HG02870 (cell line): ENCODE data around the gene CNGB1.
"Not testable (repeated sequence)": the region's sequence is repeated elsewhere in the genome, so short reads cannot be mapped to it uniquely, and the experiment has no call there.

Experiments used
- ATAC-seq: cut with Tn5 transposase; IDR thresholded peaks from one replicate; pipeline ENCODE4 v1.9.1; 2021; ENCODE audit warnings: mild to moderate bottlenecking, moderate library complexity; ENCODE audit not compliant: unreplicated experiment

Gene CNGB1

GRCh38 chr16:57868913-57869520 is 101.9 kb downstream of the CNGB1 start:
- no peak for ATAC-seq

- ATAC-seq, result no peak
These were observed 103.8 kb downstream of the CNGB1 start for GRCh38 chr16:57867000-57867561.

GRCh38 chr16:57866529-57866918 is 104.4 kb downstream of the CNGB1 start:
- no peak for ATAC-seq

GRCh38 chr16:57865746-57866528 is 105.0 kb downstream of the CNGB1 start:
- ATAC-seq, result no peak

- no peak for ATAC-seq
These were observed 107.3 kb downstream of the CNGB1 start for GRCh38 chr16:57863434-57864160.

GRCh38 chr16:57862698-57863433 is 108.1 kb downstream of the CNGB1 start:
- ATAC-seq, result no peak

- no peak for ATAC-seq
These were observed 111.6 kb downstream of the CNGB1 start for GRCh38 chr16:57859331-57859730.

GRCh38 chr16:57858635-57859034 is 112.3 kb downstream of the CNGB1 start:
- no peak for ATAC-seq

- ATAC-seq, result not testable (repeated sequence)
These were observed 112.9 kb downstream of the CNGB1 start for GRCh38 chr16:57857991-57858390.

- ATAC-seq, result no peak
These were observed 115.7 kb downstream of the CNGB1 start for GRCh38 chr16:57855188-57855587.

- ATAC-seq, result no peak
These were observed 118.7 kb downstream of the CNGB1 start for GRCh38 chr16:57852189-57852588.

GRCh38 chr16:57848181-57848580 is 122.7 kb downstream of the CNGB1 start:
- no peak for ATAC-seq

- ATAC-seq, result not testable (repeated sequence)
These were observed 124.0 kb downstream of the CNGB1 start for GRCh38 chr16:57846931-57847330.

GRCh38 chr16:57846078-57846697 is 124.7 kb downstream of the CNGB1 start:
- no peak for ATAC-seq

GRCh38 chr16:57845115-57845514 is 125.8 kb downstream of the CNGB1 start:
- no peak for ATAC-seq

GRCh38 chr16:57844416-57845030 is 126.4 kb downstream of the CNGB1 start:
- ATAC-seq, result no peak

- no peak for ATAC-seq
These were observed 127.5 kb downstream of the CNGB1 start for GRCh38 chr16:57843400-57843799.

GRCh38 chr16:57842601-57843000 is 128.3 kb downstream of the CNGB1 start:
- ATAC-seq, result no peak

- no peak for ATAC-seq
These were observed 130.1 kb downstream of the CNGB1 start for GRCh38 chr16:57840833-57841232.

- ATAC-seq, result no peak
These were observed 132.8 kb downstream of the CNGB1 start for GRCh38 chr16:57838161-57838560.
